PC-9 (cell line): ENCODE data around the gene ARMH2. TPM values are rescaled to one million over a fixed set of nuclear protein-coding genes. Genes with fewer than 3 reads are reported as not detected.

Experiments
- BruUV-seq: library from RNA; stranded (reverse); fragments of 400-500 nt; replicated peaks from 2 replicates; lab custom pipeline; 2021; lab: Mats Ljungman, UMichigan
- CTCF ChIA-PET: fragments of 300-600 bp; sonication (Branson Sonifier 250); formaldehyde crosslinking; loops from one replicate; lab custom pipeline; 2022; ENCODE audit warnings: antibody characterized with exemption; lab: Charles Lee
- POLR2A ChIA-PET: fragments of 300-600 bp; sonication (Branson Sonifier 250); formaldehyde crosslinking; loops from one replicate; lab custom pipeline; 2022; ENCODE audit warnings: antibody characterized with exemption; ENCODE audit not compliant: unreplicated experiment; lab: Charles Lee
- DNase-seq, 2 experiments: peaks; one replicate each; pipeline versions ENCODE4 v3.0.0 to v3.0.0-alpha.2; 2015 to 2022; ENCODE audit warnings: mixed read lengths in 1 of 2
- H2AFZ ChIP-seq: fragments of 200-600 bp; sonication (generic); 2 replicates; pipeline ENCODE4 v1.8.1; 2017; ENCODE audit warnings: antibody characterized with exemption
- H3F3A ChIP-seq: fragments of 200-600 bp; sonication (generic); 2 replicates; pipeline ENCODE4 v1.8.1; 2017; ENCODE audit warnings: antibody characterized with exemption, mild to moderate bottlenecking, low read depth; ENCODE audit not compliant: insufficient read depth
- H3K27ac ChIP-seq: fragments of 200-600 bp; sonication (generic); 2 replicates; pipeline ENCODE4 v1.6.1; 2016; ENCODE audit warnings: mixed run types
- H3K27me3 ChIP-seq: fragments of 200-600 bp; sonication (generic); 2 replicates; pipeline ENCODE4 v1.6.1; 2016; ENCODE audit warnings: low read depth, mixed run types; ENCODE audit not compliant: insufficient read depth
- H3K36me3 ChIP-seq: fragments of 200-600 bp; sonication (generic); 2 replicates; pipeline ENCODE4 v1.6.1; 2016; ENCODE audit warnings: low read depth, mixed run types
- H3K4me1 ChIP-seq: fragments of 200-600 bp; sonication (generic); replicated peaks from 2 replicates; pipeline ENCODE4 v1.6.1; 2016; ENCODE audit warnings: mixed run types; ENCODE audit not compliant: insufficient read depth
- H3K4me2 ChIP-seq: fragments of 200-600 bp; sonication (generic); 2 replicates; pipeline ENCODE4 v1.6.1; 2017; ENCODE audit warnings: mixed run types
- H3K4me3 ChIP-seq: fragments of 200-600 bp; sonication (generic); 2 replicates; pipeline ENCODE4 v1.6.1; 2016; ENCODE audit warnings: mixed run types
- H3K79me2 ChIP-seq: fragments of 200-600 bp; sonication (generic); 2 replicates; pipeline ENCODE4 v1.6.1; 2017; ENCODE audit warnings: low read depth, mixed run types
- H3K9me2 ChIP-seq: fragments of 200-600 bp; sonication (generic); 2 replicates; pipeline ENCODE4 v1.8.1; 2017; ENCODE audit warnings: mild to moderate bottlenecking; ENCODE audit not compliant: insufficient read depth
- H3K9me3 ChIP-seq: fragments of 200-600 bp; sonication (generic); 2 replicates; pipeline ENCODE4 v1.8.1; 2016; ENCODE audit warnings: low read depth; ENCODE audit not compliant: insufficient read depth
- H4K20me1 ChIP-seq: fragments of 200-600 bp; sonication (generic); 2 replicates; pipeline ENCODE4 v1.8.1; 2017; ENCODE audit not compliant: insufficient read depth
- EZH2 ChIP-seq: fragments of 200-600 bp; sonication (generic); IDR thresholded peaks from 2 replicates; pipeline ENCODE4 v1.8.0; 2017; ENCODE audit warnings: antibody characterized with exemption, low read depth
- intact Hi-C: fragments of 100-400 bp; cut with micrococcal nuclease; formaldehyde crosslinking; loops from one replicate; pipeline ENCODE4 v1.10.0; 2022; ENCODE audit not compliant: unreplicated experiment
- total RNA-seq: library from RNA; stranded (reverse); gene quantifications from 2 replicates; pipeline ENCODE4 v1.2.3, GENCODE V29; 2021
- TF ChIP-seq, protein P1 (sequence below): fragments of 200-600 bp; sonication (generic); conservative IDR thresholded peaks from 2 replicates; pipeline ENCODE4 v1.6.1; 2017; ENCODE audit warnings: mixed run types, antibody characterized with exemption, mild to moderate bottlenecking, moderate library complexity

ARMH2 gene
- total RNA-seq, 1 experiment from 2014 or later = not detected

DNA sequence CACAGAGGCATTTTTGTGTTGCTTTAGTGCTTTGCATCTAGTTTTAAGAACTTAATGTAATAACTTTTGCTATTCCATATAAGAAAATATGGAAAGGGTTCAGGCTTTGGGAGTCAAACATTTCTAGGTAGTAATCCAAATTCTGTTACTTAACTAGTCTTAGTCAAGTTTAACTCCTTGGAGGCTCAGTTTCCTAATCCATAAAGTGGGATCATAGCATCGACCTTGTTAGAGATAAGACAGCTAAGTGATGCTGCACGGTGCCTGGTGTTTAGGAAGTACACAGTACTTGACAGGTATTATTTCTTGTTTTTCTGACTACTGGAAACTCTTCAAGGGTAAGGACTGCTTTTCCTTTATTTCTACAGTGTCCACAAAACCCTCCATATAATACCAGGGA lies 24.5 kb upstream of the ARMH2 start:
- Histone ChIP-seq H3K9me2 (no peaks in the 10 kb centered on the region), H3K27me3 (no peaks in the 10 kb centered on the region), H3K36me3 (no peaks in the 10 kb centered on the region), H3K4me3 (no peak overlapping the region), H3K79me2 (no peaks in the 10 kb centered on the region), H3K9me3 (no peaks in the 10 kb centered on the region; the same call in 1 of the 2 replicates), H2AFZ (no peak overlapping the region), H4K20me1 (no peaks in the 10 kb centered on the region), H3K4me2 (no peak overlapping the region), H3K4me1 (no peaks in the 10 kb centered on the region), H3K27ac (no peak overlapping the region), H3F3A (no peaks in the 10 kb centered on the region; the same call in 1 of the 2 replicates)
- TF ChIP-seq, protein P1, sequence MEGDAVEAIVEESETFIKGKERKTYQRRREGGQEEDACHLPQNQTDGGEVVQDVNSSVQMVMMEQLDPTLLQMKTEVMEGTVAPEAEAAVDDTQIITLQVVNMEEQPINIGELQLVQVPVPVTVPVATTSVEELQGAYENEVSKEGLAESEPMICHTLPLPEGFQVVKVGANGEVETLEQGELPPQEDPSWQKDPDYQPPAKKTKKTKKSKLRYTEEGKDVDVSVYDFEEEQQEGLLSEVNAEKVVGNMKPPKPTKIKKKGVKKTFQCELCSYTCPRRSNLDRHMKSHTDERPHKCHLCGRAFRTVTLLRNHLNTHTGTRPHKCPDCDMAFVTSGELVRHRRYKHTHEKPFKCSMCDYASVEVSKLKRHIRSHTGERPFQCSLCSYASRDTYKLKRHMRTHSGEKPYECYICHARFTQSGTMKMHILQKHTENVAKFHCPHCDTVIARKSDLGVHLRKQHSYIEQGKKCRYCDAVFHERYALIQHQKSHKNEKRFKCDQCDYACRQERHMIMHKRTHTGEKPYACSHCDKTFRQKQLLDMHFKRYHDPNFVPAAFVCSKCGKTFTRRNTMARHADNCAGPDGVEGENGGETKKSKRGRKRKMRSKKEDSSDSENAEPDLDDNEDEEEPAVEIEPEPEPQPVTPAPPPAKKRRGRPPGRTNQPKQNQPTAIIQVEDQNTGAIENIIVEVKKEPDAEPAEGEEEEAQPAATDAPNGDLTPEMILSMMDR = no peak
- no peak for TF ChIP-seq EZH2
- BruUV-seq = no TSS peak
- POLR2A ChIA-PET = no interaction called here
- CTCF ChIA-PET = interaction anchor here (0.6 kb wide), 1 partner anchor 103 kb away, joined by 4 read pairs; no protein-coding TSS in a partner anchor
- intact Hi-C loops = no loop called here
- no peak for DNase-seq

DNA sequence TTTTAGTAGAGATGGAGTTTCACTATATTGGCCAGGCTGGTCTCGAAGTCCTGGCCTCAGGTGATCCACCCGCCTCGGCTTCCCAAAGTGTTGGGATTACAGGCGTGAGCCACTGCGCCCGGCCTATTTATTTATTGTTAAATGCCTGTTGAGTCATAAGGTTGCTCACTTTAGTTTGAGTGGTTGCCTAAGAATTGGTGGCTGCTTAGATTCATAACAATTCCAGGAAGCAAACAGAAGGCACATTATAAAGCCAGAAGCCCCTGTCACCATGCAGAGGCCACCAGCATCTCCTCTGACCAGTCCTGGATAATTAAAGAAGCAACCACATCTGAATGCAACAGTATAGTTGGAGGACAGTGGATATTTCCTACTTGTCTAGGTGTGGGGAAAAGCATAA lies 24.0 kb upstream of the ARMH2 start:
- no TSS peak for BruUV-seq
- Histone ChIP-seq H3K9me3 (no peaks in the 10 kb centered on the region; the same call in 1 of the 2 replicates), H2AFZ (no peak overlapping the region), H3K4me3 (no peak overlapping the region), H3K27ac (no peak overlapping the region), H3K4me2 (no peak overlapping the region), H3K4me1 (no peaks in the 10 kb centered on the region), H4K20me1 (no peaks in the 10 kb centered on the region), H3K27me3 (no peaks in the 10 kb centered on the region), H3F3A (no peaks in the 10 kb centered on the region; the same call in 1 of the 2 replicates), H3K36me3 (no peaks in the 10 kb centered on the region), H3K79me2 (no peaks in the 10 kb centered on the region), H3K9me2 (no peaks in the 10 kb centered on the region)
- CTCF ChIA-PET = interaction anchor here (0.6 kb wide), 1 partner anchor 103 kb away, joined by 4 read pairs; no protein-coding TSS in a partner anchor
- DNase-seq = peak; percentile 19 to 76
- intact Hi-C loops = no loop called here
- POLR2A ChIA-PET = no interaction called here
- TF ChIP-seq, protein P1 = no peak
- no peak for TF ChIP-seq EZH2

DNA sequence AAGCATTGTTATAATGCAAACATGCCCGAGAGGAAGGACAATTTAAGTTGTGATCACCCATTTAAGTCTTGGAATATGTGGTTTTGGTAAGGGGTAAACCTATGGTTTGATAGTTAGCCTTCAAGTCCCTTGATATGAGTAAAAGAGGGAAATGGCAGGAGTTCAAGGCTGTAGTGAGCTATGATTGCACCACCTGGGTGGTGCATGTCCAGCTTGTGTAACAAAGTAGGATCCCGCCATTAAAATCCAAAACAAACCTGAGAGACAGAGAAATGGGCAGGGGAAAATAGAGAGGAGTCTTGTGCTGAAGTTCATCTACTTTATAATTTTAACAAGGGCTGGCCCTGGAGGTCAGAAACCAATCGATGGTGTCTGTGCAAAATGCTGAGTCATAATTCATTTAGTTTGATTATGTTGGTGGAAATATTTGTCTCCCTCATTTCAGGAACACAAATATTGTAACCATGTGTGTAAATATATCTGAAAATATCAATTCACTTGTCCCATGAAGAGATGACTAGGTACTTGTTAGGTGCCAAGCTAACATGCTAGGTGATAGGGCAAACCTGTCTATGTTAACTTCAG lies 23.2 kb upstream of the ARMH2 start:
- BruUV-seq = no TSS peak
- Histone ChIP-seq H3K9me2 (no peaks in the 10 kb centered on the region), H3K79me2 (no peaks in the 10 kb centered on the region), H3F3A (no peaks in the 10 kb centered on the region; the same call in 1 of the 2 replicates), H4K20me1 (no peaks in the 10 kb centered on the region), H3K4me3 (no peak overlapping the region), H2AFZ (no peak overlapping the region), H3K36me3 (no peaks in the 10 kb centered on the region), H3K4me1 (no peaks in the 10 kb centered on the region), H3K27me3 (no peaks in the 10 kb centered on the region), H3K27ac (no peak overlapping the region), H3K4me2 (no peak overlapping the region), H3K9me3 (no peaks in the 10 kb centered on the region; the same call in 1 of the 2 replicates)
- no peak for DNase-seq
- POLR2A ChIA-PET = no interaction called here
- no peak for TF ChIP-seq EZH2
- TF ChIP-seq, protein P1 = no peak
- CTCF ChIA-PET = no interaction called here
- intact Hi-C loops = no loop called here
